Tibial nerve (tissue), 4 donors: Measurements from ENCODE around the gene MAML2.

Experiments used
- EP300 ChIP-seq, 2 donors: sonication (generic); formaldehyde crosslinking; IDR thresholded peaks; one replicate each; pipeline ENCODE4 v1.6.1; 2017; ENCODE audit warnings: antibody characterized with exemption in 2 of 2, mild to moderate bottlenecking in 1 of 2
- POLR2A ChIP-seq, 2 donors: fragments of 450-650 bp; IDR thresholded peaks; one replicate each; pipeline ENCODE4 v1.6.1; 2017; ENCODE audit warnings: antibody characterized with exemption in 2 of 2, mild to moderate bottlenecking in 2 of 2, moderate library complexity in 2 of 2
- TF ChIP-seq, protein P1 (sequence below), 5 experiments: fragments of 200-600 bp in 3 of 5; fragments of 450-650 bp in 2 of 5; sonication (generic) in 3 of 5; IDR thresholded peaks; one replicate each; pipeline ENCODE4 v1.5.1; 2016 to 2019; ENCODE audit warnings: antibody characterized with exemption in 5 of 5, mild to moderate bottlenecking in 3 of 5, moderate library complexity in 2 of 5

- TF ChIP-seq, protein P1, sequence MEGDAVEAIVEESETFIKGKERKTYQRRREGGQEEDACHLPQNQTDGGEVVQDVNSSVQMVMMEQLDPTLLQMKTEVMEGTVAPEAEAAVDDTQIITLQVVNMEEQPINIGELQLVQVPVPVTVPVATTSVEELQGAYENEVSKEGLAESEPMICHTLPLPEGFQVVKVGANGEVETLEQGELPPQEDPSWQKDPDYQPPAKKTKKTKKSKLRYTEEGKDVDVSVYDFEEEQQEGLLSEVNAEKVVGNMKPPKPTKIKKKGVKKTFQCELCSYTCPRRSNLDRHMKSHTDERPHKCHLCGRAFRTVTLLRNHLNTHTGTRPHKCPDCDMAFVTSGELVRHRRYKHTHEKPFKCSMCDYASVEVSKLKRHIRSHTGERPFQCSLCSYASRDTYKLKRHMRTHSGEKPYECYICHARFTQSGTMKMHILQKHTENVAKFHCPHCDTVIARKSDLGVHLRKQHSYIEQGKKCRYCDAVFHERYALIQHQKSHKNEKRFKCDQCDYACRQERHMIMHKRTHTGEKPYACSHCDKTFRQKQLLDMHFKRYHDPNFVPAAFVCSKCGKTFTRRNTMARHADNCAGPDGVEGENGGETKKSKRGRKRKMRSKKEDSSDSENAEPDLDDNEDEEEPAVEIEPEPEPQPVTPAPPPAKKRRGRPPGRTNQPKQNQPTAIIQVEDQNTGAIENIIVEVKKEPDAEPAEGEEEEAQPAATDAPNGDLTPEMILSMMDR (IDR thresholded peaks at IDR 0.05), result no peak
- peak in 1 of 2 donors; percentile 43 for TF ChIP-seq EP300 (IDR thresholded peaks at IDR 0.05)
- TF ChIP-seq POLR2A (IDR thresholded peaks at IDR 0.05), result no peak
Observed at GRCh38 chr11:96090711-96091110, 252.3 kb downstream of the MAML2 start.
